ENCODE data around the gene WDR59.

- TF ChIP-seq POLR2A (IDR thresholded peaks at IDR 0.05; ENCODE audit: low read length), result no peak
- no peak for TF ChIP-seq GATA1 (IDR thresholded peaks at IDR 0.05; ENCODE audit: low read depth, low read length)
These were observed 25.5 kb upstream of the WDR59 start for GRCh38 chr16:75010427-75010826.
